ENCODE results near the gene FAM222A.

Gene FAM222A

DNA sequence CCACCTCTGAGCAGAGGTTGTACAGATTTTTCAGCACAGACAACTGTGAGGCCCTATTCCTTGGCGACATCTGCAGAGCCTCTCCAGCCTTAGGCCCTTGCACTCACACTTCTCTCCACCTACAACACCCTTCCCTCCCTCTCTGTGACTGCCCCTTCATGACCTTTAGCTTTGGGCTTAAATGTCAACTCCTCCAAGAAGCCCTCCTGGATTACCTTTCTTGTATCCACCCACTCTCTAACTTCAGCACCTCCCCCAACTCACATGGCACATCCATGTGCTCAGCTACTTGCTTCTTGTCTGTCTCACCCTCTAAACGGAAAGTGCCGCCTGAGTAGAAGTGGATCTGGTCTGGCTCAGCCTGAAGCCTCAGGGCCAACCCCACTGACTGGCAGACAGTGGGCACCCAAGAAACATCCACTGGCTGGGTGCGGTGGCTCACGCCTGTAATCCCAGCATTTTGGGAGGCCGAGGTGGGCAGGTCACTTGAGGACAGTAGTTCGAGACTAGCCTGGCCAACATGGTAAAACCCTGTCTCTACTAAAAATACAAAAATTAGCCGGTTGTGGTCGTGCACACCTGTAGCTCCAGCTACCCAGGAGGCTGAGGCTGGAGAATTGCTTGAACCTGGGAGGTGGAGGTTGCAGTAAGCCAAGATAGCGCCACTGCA lies 97.5 kb downstream of the FAM222A start:
- Histone ChIP-seq H3K4me1 (ENCODE audit: control insufficient read depth, low read depth, low read length) (no peaks in the 10 kb centered on the region), H3K27me3 (ENCODE audit: control insufficient read depth, insufficient read depth, low read length) (no peaks in the 10 kb centered on the region), H3K36me3 (ENCODE audit: control insufficient read depth, low read depth, low read length) (no peaks in the 10 kb centered on the region), H3K9me3 (ENCODE audit: control insufficient read depth, low read depth, low read length) (no peaks in the 10 kb centered on the region), H3K27ac (ENCODE audit: low read length) (no peak overlapping the region), H3K4me3 (ENCODE audit: low read length) (no peak overlapping the region), H3K9ac (ENCODE audit: low read length) (no peak overlapping the region)

DNA sequence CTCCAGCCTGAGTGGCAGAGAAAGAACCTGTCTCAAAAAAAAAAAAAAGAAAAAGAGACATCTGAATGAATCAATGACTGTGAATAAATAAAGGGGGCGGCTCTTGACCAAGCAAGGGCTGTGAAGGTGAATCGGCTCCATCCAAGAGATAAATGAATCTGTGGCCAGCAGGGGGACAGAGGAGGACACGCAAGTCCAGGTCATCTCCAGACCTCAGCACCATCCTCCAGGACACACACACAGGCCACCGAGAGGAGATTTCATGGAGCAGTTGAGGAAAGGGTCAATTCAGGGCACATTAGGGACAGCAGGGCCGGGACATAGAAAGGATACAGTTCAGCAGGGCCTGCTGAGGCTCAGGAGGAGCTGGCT lies 98.0 kb downstream of the FAM222A start:
- Histone ChIP-seq H3K27ac (ENCODE audit: low read length) (no peak overlapping the region), H3K36me3 (ENCODE audit: control insufficient read depth, low read depth, low read length) (no peaks in the 10 kb centered on the region), H3K4me1 (ENCODE audit: control insufficient read depth, low read depth, low read length) (no peaks in the 10 kb centered on the region), H3K27me3 (ENCODE audit: control insufficient read depth, insufficient read depth, low read length) (no peaks in the 10 kb centered on the region), H3K4me3 (ENCODE audit: low read length) (no peak overlapping the region), H3K9me3 (ENCODE audit: control insufficient read depth, low read depth, low read length) (no peaks in the 10 kb centered on the region), H3K9ac (ENCODE audit: low read length) (no peak overlapping the region)

DNA sequence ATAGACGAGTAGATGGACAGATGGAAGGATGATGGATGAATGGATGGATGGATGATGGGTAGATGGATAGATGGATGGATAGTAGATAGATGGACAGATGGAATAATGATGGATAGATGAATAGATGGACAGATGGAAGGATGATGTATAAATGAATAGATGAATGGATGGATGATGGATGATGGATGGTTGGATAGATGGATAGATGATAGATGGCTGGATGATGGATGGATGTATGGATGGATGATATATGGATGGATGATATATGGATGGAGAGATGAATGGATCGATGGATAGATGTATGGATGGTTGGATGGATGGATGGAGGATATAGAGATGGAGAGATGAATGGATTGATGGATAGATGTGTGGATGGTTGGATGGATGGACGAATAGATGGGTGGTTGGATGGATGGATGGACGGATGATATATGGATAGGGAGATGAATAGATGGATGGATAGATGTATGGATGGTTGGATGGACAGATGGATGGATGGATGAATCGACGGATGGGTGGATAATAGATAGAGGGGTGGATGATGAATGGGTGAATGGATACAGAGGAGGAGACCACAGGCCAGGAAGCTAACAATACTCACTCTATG lies 100.3 kb downstream of the FAM222A start:
- no peaks in the 10 kb centered on the region for H3K9me3 ChIP-seq (ENCODE audit: control insufficient read depth, low read depth, low read length)
- no peak overlapping the region for H3K27ac ChIP-seq (ENCODE audit: low read length)
- H3K27me3 ChIP-seq (ENCODE audit: control insufficient read depth, insufficient read depth, low read length), result no peaks in the 10 kb centered on the region
- H3K4me1 ChIP-seq (ENCODE audit: control insufficient read depth, low read depth, low read length), result no peaks in the 10 kb centered on the region
- no peak overlapping the region for H3K4me3 ChIP-seq (ENCODE audit: low read length)
- no peaks in the 10 kb centered on the region for H3K36me3 ChIP-seq (ENCODE audit: control insufficient read depth, low read depth, low read length)
- no peak overlapping the region for H3K9ac ChIP-seq (ENCODE audit: low read length)

DNA sequence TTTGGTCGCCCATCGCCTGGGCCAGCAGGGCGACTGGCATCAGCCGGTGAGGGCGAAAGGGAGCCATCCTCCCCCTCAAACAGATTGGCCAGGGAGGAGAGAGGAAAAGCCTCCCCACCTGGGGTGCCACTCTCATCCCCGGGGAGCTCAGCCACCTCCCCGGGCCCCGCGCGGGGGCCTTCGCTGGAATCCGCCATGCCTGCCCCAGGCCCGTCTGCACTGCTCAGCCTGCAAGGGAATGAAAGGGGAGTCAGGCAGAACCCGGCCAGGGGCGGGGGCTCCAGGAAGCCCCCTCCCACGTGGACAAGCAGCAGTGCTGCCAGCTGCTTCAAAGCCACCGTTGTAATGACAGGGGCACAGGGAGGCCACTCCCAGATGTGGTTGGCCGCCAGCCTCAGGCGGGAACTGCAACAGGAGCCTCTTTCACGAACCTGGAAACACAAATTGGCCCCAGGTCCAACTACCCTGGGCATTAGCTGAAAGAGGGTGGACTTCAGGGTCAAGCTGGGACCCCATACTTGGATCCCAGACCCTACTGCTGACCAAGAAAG lies 101.0 kb downstream of the FAM222A start:
- H3K9me3 ChIP-seq (ENCODE audit: control insufficient read depth, low read depth, low read length), result no peaks in the 10 kb centered on the region
- no peaks in the 10 kb centered on the region for H3K4me1 ChIP-seq (ENCODE audit: control insufficient read depth, low read depth, low read length)
- no peaks in the 10 kb centered on the region for H3K27me3 ChIP-seq (ENCODE audit: control insufficient read depth, insufficient read depth, low read length)
- H3K9ac ChIP-seq (ENCODE audit: low read length), result no peak overlapping the region
- H3K27ac ChIP-seq (ENCODE audit: low read length), result no peak overlapping the region
- no peaks in the 10 kb centered on the region for H3K36me3 ChIP-seq (ENCODE audit: control insufficient read depth, low read depth, low read length)
- no peak overlapping the region for H3K4me3 ChIP-seq (ENCODE audit: low read length)

DNA sequence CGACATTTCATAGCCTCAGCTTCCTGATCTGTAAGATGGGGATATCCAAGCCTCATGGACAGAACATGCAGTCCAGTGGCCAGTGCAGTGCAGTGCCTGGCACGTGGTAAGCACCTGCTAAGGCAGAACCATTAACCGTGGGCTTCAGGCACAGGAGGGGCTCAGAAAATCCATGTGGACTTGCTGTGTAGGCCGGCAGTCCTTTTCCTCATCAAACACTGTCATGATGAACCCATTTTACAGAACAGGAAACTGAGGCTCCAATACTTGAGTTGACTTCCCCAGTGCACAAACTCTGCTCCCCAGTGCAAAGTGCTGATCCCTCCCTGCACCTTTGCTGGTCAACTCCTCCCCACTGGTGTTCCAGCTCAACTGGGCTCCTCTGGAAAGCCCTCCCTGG lies 101.6 kb downstream of the FAM222A start:
- no peaks in the 10 kb centered on the region for H3K36me3 ChIP-seq (ENCODE audit: control insufficient read depth, low read depth, low read length)
- H3K27ac ChIP-seq (ENCODE audit: low read length), result no peak overlapping the region
- H3K4me3 ChIP-seq (ENCODE audit: low read length), result no peak overlapping the region
- no peaks in the 10 kb centered on the region for H3K9me3 ChIP-seq (ENCODE audit: control insufficient read depth, low read depth, low read length)
- no peaks in the 10 kb centered on the region for H3K4me1 ChIP-seq (ENCODE audit: control insufficient read depth, low read depth, low read length)
- no peaks in the 10 kb centered on the region for H3K27me3 ChIP-seq (ENCODE audit: control insufficient read depth, insufficient read depth, low read length)
- no peak overlapping the region for H3K9ac ChIP-seq (ENCODE audit: low read length)

DNA sequence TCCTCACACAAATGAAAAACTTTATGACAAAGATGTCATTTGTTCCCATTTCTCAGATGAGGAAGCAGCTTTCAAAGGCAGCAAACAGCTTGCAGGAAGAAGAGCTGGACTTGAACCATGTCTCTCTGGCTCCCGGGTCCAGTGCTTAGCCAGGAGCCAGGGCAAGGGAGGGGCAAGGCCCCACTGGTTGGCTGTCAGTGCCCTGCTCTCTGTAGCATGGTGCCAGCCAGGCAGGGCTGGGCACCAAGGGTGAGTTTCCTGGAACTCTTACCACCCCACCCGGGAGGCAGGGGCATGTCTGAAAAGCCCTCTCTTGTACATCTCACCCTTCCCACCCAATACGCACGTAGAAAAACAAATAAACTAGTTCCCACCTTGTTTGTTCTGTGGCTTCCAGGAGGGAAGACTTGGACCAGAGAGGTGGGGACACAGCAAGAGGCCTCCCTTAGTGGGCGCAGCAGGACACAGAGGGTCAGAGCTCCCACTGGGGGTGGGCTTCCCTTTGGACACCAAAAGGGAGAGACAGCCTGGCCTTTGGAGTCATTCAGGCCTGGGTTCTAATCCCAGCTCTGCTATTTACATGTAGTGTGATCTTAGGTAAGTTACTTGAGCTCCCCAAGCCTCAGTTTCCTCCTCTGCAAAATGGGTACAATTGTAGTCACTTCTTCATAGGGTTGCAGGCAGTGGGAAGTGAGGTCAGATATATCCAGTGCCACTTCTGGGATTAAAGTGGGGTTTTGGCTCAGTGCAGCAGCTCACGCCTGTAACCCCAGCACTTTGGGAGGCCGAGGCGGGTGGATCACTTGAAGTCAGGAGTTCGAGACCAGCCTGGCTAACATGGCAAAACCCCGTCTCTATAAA lies 102.4 kb downstream of the FAM222A start:
- Histone ChIP-seq H3K4me1 (ENCODE audit: control insufficient read depth, low read depth, low read length) (no peaks in the 10 kb centered on the region), H3K9me3 (ENCODE audit: control insufficient read depth, low read depth, low read length) (no peaks in the 10 kb centered on the region), H3K27ac (ENCODE audit: low read length) (no peak overlapping the region), H3K36me3 (ENCODE audit: control insufficient read depth, low read depth, low read length) (no peaks in the 10 kb centered on the region), H3K27me3 (ENCODE audit: control insufficient read depth, insufficient read depth, low read length) (no peaks in the 10 kb centered on the region), H3K9ac (ENCODE audit: low read length) (no peak overlapping the region), H3K4me3 (ENCODE audit: low read length) (no peak overlapping the region)

GRCh38 chr12:109816870-109817269 lies 103.2 kb downstream of the FAM222A start:
- no peaks in the 10 kb centered on the region for H3K27me3 ChIP-seq (ENCODE audit: control insufficient read depth, insufficient read depth, low read length)
- no peaks in the 10 kb centered on the region for H3K36me3 ChIP-seq (ENCODE audit: control insufficient read depth, low read depth, low read length)
- no peak overlapping the region for H3K9ac ChIP-seq (ENCODE audit: low read length)
- no peaks in the 10 kb centered on the region for H3K9me3 ChIP-seq (ENCODE audit: control insufficient read depth, low read depth, low read length)
- no peak overlapping the region for H3K4me3 ChIP-seq (ENCODE audit: low read length)
- no peak overlapping the region for H3K27ac ChIP-seq (ENCODE audit: low read length)
- H3K4me1 ChIP-seq (ENCODE audit: control insufficient read depth, low read depth, low read length), result no peaks in the 10 kb centered on the region

DNA sequence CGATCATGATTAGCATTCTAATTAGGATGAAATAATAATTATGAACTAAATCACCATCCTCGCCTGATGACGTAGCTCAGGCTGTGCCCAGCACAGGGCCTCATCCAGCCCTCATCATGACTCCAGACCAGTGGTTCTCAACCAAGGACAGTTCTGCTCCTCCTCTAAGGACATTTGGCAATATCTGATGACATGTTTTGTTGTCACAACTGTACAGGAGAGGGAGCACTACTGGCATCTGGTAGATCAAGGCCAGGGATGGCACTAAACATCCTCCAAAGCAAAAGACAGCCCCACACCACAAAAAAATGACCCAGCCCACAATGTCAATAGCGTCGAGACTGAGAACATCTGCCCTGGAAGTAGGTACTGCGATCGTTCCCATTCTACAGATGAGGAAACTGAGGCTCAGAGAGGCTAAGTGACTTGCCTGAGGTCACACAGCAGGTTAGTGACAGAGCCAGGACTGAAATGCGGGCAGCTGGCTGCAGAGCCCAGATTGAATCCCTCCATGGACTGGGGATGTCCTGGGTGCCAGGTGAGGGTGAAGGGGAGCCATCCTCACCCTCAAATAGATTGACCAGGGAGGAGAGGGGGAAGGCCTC lies 104.1 kb downstream of the FAM222A start:
- H3K9ac ChIP-seq (ENCODE audit: low read length), result no peak overlapping the region
- peaks cover 4% of the 10 kb centered on the region for H3K4me1 ChIP-seq (ENCODE audit: control insufficient read depth, low read depth, low read length)
- no peaks in the 10 kb centered on the region for H3K9me3 ChIP-seq (ENCODE audit: control insufficient read depth, low read depth, low read length)
- H3K36me3 ChIP-seq (ENCODE audit: control insufficient read depth, low read depth, low read length), result no peaks in the 10 kb centered on the region
- no peak overlapping the region for H3K4me3 ChIP-seq (ENCODE audit: low read length)
- no peak overlapping the region for H3K27ac ChIP-seq (ENCODE audit: low read length)
- no peaks in the 10 kb centered on the region for H3K27me3 ChIP-seq (ENCODE audit: control insufficient read depth, insufficient read depth, low read length)

DNA sequence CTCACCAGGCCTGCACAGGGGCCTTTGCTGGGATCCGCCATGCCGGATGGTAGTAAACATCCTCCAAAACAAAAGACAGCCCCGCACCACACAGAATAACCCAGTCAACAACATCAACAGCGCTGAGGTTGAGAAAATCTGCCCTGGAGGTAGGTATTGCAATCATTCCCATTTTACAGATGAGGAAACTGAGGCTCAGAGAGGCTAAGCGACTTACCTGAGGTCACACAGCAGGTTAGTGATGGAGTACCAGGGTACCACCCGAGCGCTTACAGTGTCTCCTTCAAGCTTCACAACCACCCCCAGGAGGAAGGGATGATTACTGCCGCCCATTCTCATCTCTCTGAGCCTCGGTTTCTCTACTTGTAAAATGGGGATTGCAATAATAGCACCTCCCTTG lies 104.6 kb downstream of the FAM222A start:
- H3K9ac ChIP-seq (ENCODE audit: low read length), result no peak overlapping the region
- no peaks in the 10 kb centered on the region for H3K27me3 ChIP-seq (ENCODE audit: control insufficient read depth, insufficient read depth, low read length)

GRCh38 chr12:109818905-109819500 lies 105.4 kb downstream of the FAM222A start:
- Histone ChIP-seq H3K4me1 (ENCODE audit: control insufficient read depth, low read depth, low read length) (peaks cover 4% of the 10 kb centered on the region), H3K27me3 (ENCODE audit: control insufficient read depth, insufficient read depth, low read length) (no peaks in the 10 kb centered on the region), H3K27ac (ENCODE audit: low read length) (no peak overlapping the region), H3K9ac (ENCODE audit: low read length) (no peak overlapping the region), H3K4me3 (ENCODE audit: low read length) (no peak overlapping the region), H3K9me3 (ENCODE audit: control insufficient read depth, low read depth, low read length) (no peaks in the 10 kb centered on the region), H3K36me3 (ENCODE audit: control insufficient read depth, low read depth, low read length) (no peaks in the 10 kb centered on the region)

More for the DNA sequence above, 104.6 kb downstream of the FAM222A start:
- Histone ChIP-seq H3K4me1 (ENCODE audit: control insufficient read depth, low read depth, low read length) (peaks cover 4% of the 10 kb centered on the region), H3K4me3 (ENCODE audit: low read length) (no peak overlapping the region), H3K36me3 (ENCODE audit: control insufficient read depth, low read depth, low read length) (no peaks in the 10 kb centered on the region), H3K9me3 (ENCODE audit: control insufficient read depth, low read depth, low read length) (no peaks in the 10 kb centered on the region), H3K27ac (ENCODE audit: low read length) (no peak overlapping the region)
